Astrocyte (in vitro differentiated cells and primary cell): ENCODE data around the gene PIH1D1. TPM values are rescaled to one million over a fixed set of nuclear protein-coding genes. Genes with fewer than 3 reads are reported as not detected.

ENCODE experiments used
- DNase-seq: peaks from one replicate; pipeline ENCODE4 v3.0.0-alpha.2; 2010; ENCODE audit warnings: low read depth
- FAIRE-seq: peaks from 2 replicates; lab custom pipeline; 2011; peaks lifted over from hg19 to GRCh38; lab: Jason Lieb, UNC
- H2AFZ ChIP-seq: 2 replicates; pipeline ENCODE4 v1.6.0; 2012; ENCODE audit warnings: low read depth, low read length, inconsistent platforms
- H3K27ac ChIP-seq: 2 replicates; pipeline ENCODE4 v1.5.1; 2011; ENCODE audit warnings: low read depth, low read length, inconsistent platforms
- H3K27me3 ChIP-seq: 2 replicates; pipeline ENCODE4 v1.6.0; 2011; ENCODE audit warnings: low read length, inconsistent platforms; ENCODE audit not compliant: insufficient read depth
- H3K36me3 ChIP-seq: 2 replicates; pipeline ENCODE4 v1.5.1; 2011; ENCODE audit warnings: low read length, inconsistent platforms; ENCODE audit not compliant: insufficient read depth
- H3K4me1 ChIP-seq: 2 replicates; pipeline ENCODE4 v1.5.1; 2011; ENCODE audit warnings: low read length, inconsistent platforms; ENCODE audit not compliant: insufficient read depth
- H3K4me2 ChIP-seq: 2 replicates; pipeline ENCODE4 v1.6.0; 2012; ENCODE audit warnings: low read length, inconsistent platforms
- H3K4me3 ChIP-seq: 2 replicates; pipeline ENCODE4 v1.5.1; 2011; ENCODE audit warnings: low read depth, mild to moderate bottlenecking, low read length, inconsistent platforms; ENCODE audit not compliant: insufficient read depth
- H3K79me2 ChIP-seq: 2 replicates; pipeline ENCODE4 v1.6.0; 2012; ENCODE audit warnings: mild to moderate bottlenecking, low read length, inconsistent platforms; ENCODE audit not compliant: insufficient read depth
- H3K9ac ChIP-seq: 2 replicates; pipeline ENCODE4 v1.6.0; 2012; ENCODE audit warnings: mild to moderate bottlenecking, low read length, inconsistent platforms
- H3K9me3 ChIP-seq: 2 replicates; pipeline ENCODE4 v1.5.1; 2012; ENCODE audit warnings: low read depth, mild to moderate bottlenecking, low read length, inconsistent platforms; ENCODE audit not compliant: insufficient read depth
- H4K20me1 ChIP-seq: 2 replicates; pipeline ENCODE4 v1.6.0; 2012; ENCODE audit warnings: low read length, inconsistent platforms; ENCODE audit not compliant: insufficient read depth
- H3K27ac Mint-ChIP-seq: one replicate; pipeline ENCODE4 v1.8.0; 2021; ENCODE audit warnings: mild to moderate bottlenecking, mixed read lengths; ENCODE audit not compliant: unreplicated experiment
- H3K27me3 Mint-ChIP-seq: one replicate; pipeline ENCODE4 v1.8.0; 2021; ENCODE audit warnings: low read depth, mixed read lengths; ENCODE audit not compliant: unreplicated experiment
- H3K36me3 Mint-ChIP-seq: one replicate; pipeline ENCODE4 v1.8.0; 2021; ENCODE audit warnings: low read depth, mixed read lengths; ENCODE audit not compliant: unreplicated experiment
- H3K4me1 Mint-ChIP-seq: one replicate; pipeline ENCODE4 v1.8.0; 2021; ENCODE audit warnings: low read depth, mixed read lengths; ENCODE audit not compliant: unreplicated experiment
- H3K4me3 Mint-ChIP-seq: one replicate; pipeline ENCODE4 v1.8.0; 2021; ENCODE audit warnings: mild to moderate bottlenecking, moderate library complexity, mixed read lengths; ENCODE audit not compliant: unreplicated experiment
- H3K9me3 Mint-ChIP-seq: one replicate; pipeline ENCODE4 v1.8.0; 2021; ENCODE audit warnings: mild to moderate bottlenecking, mixed read lengths; ENCODE audit not compliant: unreplicated experiment
- CTCF ChIP-seq: IDR thresholded peaks from 2 replicates; pipeline ENCODE4 v1.5.1; 2011; ENCODE audit warnings: low read depth, mild to moderate bottlenecking, inconsistent platforms, low read length, moderate library complexity; ENCODE audit not compliant: insufficient read depth
- EZH2 ChIP-seq: IDR thresholded peaks from 2 replicates; pipeline ENCODE4 v1.6.1; 2012; ENCODE audit warnings: mild to moderate bottlenecking, low read length, inconsistent platforms; ENCODE audit not compliant: insufficient read depth
- total RNA-seq: library from RNA; stranded (reverse); gene quantifications from 2 replicates; pipeline ENCODE4 v1.2.1, GENCODE V29; 2021

PIH1D1 gene
- total RNA-seq, 1 donor from 2014 or later = 61.3 TPM

DNA sequence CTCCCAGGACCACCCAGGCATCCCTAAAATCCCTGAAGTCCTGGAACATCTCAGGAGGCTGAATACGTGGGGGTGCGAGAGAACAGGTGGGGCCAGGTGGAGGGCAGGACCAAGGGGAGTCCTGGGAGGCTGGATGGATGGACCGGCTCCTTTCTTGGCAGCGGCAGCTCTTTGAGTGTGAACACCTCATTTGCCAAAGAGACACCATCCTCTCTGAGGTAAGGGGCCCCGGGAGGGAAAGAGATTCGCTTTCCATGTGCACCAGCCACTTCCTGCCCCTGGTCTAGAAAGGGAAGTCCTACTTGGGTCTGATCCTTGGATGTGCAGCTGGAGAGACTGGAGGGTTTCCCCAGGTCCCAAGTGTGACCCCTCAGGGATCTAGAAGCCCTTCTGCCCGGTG is 44.5 kb downstream of the PIH1D1 start:
- Mint-ChIP-seq H3K4me3 (no peak overlapping the region), H3K4me1 (peaks cover 7% of the 10 kb centered on the region), H3K27ac (no peak overlapping the region), H3K36me3 (peaks cover 4% of the 10 kb centered on the region), H3K27me3 (peaks cover 28% of the 10 kb centered on the region), H3K9me3 (no peaks in the 10 kb centered on the region)
- Histone ChIP-seq H3K79me2 (no peaks in the 10 kb centered on the region), H3K9ac (no peak overlapping the region), H3K4me1 (no peaks in the 10 kb centered on the region), H3K9me3 (no peaks in the 10 kb centered on the region), H3K36me3 (no peaks in the 10 kb centered on the region), H3K27ac (no peak overlapping the region), H3K4me3 (no peak overlapping the region), H4K20me1 (no peaks in the 10 kb centered on the region), H3K27me3 (no peaks in the 10 kb centered on the region), H3K4me2 (no peak overlapping the region), H2AFZ (no peak overlapping the region)
- no peak for TF ChIP-seq EZH2
- TF ChIP-seq CTCF = no peak
- FAIRE-seq (no peak), DNase-seq (no peak)

GRCh38 chr19:49403404-49404187 is 48.0 kb downstream of the PIH1D1 start:
- H3K27me3 Mint-ChIP-seq = peaks cover 20% of the 10 kb centered on the region
- Histone ChIP-seq H3K27me3 (no peaks in the 10 kb centered on the region), H3K36me3 (no peaks in the 10 kb centered on the region), H3K9me3 (no peaks in the 10 kb centered on the region), H2AFZ (no peak overlapping the region), H3K4me1 (no peaks in the 10 kb centered on the region), H3K79me2 (no peaks in the 10 kb centered on the region), H3K4me2 (no peak overlapping the region), H3K9ac (no peak overlapping the region), H3K4me3 (no peak overlapping the region), H4K20me1 (no peaks in the 10 kb centered on the region), H3K27ac (no peak overlapping the region)
- H3K36me3 Mint-ChIP-seq = peaks cover 4% of the 10 kb centered on the region
- H3K9me3 Mint-ChIP-seq = no peaks in the 10 kb centered on the region
- no peak overlapping the region for H3K27ac Mint-ChIP-seq
- peaks cover 7% of the 10 kb centered on the region for H3K4me1 Mint-ChIP-seq
- no peak overlapping the region for H3K4me3 Mint-ChIP-seq
- no peak for TF ChIP-seq CTCF
- no peak for TF ChIP-seq EZH2
- FAIRE-seq = no peak
- peak; percentile 20 for DNase-seq

- no peaks in the 10 kb centered on the region for H3K36me3 Mint-ChIP-seq
- TF ChIP-seq EZH2 (no peak), CTCF (no peak)
- no peak overlapping the region for H3K4me3 ChIP-seq
- no peak overlapping the region for H3K4me2 ChIP-seq
- H3K27ac ChIP-seq = no peak overlapping the region
- H3K4me1 Mint-ChIP-seq = peaks cover 7% of the 10 kb centered on the region
- H3K9ac ChIP-seq = no peak overlapping the region
- peaks cover 31% of the 10 kb centered on the region for H3K27me3 Mint-ChIP-seq
- no peak overlapping the region for H2AFZ ChIP-seq
- H3K4me3 Mint-ChIP-seq = no peak overlapping the region
- H3K27ac Mint-ChIP-seq = no peak overlapping the region
- no peaks in the 10 kb centered on the region for H3K79me2 ChIP-seq
- H4K20me1 ChIP-seq = no peaks in the 10 kb centered on the region
- H3K27me3 ChIP-seq = no peaks in the 10 kb centered on the region
- DNase-seq (no peak), FAIRE-seq (no peak)
- H3K4me1 ChIP-seq = no peaks in the 10 kb centered on the region
- no peaks in the 10 kb centered on the region for H3K9me3 Mint-ChIP-seq
- no peaks in the 10 kb centered on the region for H3K9me3 ChIP-seq
- no peaks in the 10 kb centered on the region for H3K36me3 ChIP-seq
Measured at GRCh38 chr19:49400029-49400428, 51.6 kb downstream of the PIH1D1 start.
